SKM-1 (cell line): ENCODE data around the gene CPNE5.

Experiments
- DNase-seq: peaks from one replicate; lab custom pipeline; 2025; ENCODE audit not compliant: unreplicated experiment; lab: John Stamatoyannopoulos, UW

CPNE5 gene

DNA sequence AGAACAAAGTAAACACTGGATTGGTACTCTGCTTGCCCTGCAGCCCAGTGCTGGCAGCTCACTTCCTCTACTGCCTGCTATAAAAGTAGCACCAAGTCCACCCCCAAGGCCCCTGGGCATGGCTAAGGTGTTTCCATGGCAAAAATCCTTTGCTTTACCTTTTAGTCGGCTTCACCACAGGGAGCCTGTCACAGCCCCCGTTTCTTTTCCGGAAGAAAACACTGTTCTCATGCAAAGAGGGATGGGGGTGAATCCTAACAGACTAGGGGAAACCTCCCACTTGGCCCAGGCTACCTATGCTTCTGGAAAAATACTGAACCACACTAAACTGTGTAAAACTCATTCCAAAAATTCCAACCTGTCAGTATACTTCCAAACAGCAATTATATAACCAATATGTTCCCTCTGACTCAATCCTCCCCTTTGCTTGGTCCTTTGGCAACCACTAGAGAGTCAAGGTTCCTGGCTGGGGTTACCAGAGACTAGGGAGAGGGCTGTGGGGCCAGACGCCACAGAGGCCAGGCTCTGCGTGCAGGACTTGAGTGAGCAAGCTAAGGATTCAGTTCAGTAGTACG lies 19.2 kb upstream of the CPNE5 start:
- no peak for DNase-seq

DNA sequence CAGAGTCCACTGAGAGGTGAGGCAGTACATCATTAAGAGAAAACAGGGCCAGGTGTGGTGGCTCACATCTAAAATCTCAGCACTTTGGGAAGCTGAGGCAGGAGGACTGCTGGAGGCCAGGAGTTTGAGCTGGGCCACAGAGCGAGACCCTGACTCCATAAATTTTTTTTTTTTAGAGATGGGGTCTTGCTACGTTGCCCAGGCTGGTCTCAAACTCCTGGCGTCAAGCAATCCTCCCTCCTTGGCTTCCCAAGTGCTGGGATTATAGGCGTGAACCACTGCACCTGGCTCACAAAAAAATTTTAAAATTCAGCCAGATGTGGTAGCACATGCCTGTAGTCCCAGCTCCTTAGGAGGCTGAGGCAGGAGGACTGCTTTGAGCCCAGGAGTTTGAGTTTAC lies 18.1 kb upstream of the CPNE5 start:
- DNase-seq: no peak

DNA sequence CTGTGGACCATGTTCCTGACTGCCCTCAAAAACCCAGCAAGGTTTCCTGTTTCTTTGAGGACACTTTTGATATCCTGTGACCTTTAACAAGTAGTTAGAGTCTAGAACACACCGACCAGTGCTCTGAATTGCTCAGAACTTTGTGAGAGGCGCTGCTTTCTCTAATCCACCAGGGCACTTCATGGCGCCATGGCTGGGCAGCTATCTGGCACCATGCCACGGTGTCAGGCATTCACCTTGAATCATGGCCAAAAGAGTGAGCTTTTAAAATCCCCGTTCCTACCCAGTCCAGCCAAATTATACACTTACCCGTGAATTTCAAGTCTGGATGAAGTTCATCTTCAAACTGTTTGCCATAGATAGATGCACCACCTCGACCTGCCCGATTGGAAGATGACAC lies 17.0 kb upstream of the CPNE5 start:
- DNase-seq: no peak

DNA sequence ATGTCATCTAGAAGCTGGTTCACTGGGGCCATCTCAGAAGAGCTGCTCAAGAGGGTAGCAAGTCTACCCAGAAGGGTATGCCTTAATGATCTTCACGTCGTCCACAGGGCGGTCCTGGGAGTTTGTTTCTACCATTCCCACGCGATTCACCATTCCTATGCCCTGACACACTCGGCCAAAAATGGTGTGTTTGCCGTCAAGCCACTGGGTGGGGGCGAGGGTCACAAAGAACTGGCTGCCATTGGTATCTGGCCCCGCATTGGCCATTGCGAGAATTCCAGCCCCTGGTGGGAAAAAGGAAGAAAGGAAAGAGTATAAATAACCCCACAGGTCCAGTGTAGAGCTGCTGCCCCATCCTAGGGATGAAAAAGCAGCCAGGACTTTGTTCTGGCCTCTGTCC lies 16.5 kb upstream of the CPNE5 start:
- no peak for DNase-seq

DNA sequence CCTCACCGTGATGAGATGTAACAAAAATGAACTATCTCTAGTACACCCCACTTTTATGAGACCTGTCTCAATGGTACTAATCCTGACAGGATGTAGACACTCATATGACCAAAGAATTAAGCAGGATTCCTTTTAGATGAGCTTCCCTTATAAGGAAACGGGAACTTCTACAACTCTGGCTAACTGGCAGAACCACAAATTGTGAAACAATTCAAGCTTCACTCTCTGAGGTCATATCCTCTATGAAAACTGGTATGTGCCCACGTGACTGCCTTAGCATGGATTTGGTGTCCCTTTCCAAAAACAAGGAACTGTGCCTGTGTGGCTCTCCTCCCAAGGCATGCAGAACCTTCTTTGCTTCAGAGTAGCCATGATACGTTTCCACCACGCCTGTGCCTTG lies 14.1 kb upstream of the CPNE5 start:
- peak; percentile 96 for DNase-seq

DNA sequence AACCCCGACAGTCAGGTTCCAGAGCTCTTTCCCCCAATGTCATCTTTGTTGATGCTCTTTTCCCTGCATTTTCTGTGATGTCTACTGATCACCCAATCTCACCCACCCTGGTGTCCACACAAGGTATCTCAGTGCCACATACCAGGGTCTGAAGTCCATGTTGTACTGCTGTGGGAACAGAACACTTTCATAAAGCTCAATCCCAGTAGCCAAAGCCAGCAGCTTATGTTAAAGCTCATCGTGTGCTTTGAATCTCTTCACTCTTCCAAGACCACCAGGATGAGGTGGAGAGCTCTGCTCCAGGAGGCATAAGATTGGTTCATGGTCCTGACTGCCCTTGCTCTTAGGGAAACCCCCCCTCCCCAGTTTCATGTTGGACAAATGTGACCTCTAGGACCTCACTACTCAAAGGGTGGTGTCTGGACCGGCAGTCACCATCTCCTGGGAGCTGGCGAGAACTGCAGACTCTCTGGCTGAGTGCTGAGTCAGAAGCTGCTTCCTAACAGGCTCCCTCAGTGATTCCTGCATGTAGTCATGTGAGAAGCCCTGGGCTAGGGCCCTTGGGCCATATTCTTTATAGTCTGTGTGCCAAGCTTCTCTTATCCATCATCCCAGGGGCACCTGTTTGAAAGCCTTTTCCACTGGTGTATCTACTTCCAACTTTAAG lies 13.4 kb upstream of the CPNE5 start:
- no peak for DNase-seq

DNA sequence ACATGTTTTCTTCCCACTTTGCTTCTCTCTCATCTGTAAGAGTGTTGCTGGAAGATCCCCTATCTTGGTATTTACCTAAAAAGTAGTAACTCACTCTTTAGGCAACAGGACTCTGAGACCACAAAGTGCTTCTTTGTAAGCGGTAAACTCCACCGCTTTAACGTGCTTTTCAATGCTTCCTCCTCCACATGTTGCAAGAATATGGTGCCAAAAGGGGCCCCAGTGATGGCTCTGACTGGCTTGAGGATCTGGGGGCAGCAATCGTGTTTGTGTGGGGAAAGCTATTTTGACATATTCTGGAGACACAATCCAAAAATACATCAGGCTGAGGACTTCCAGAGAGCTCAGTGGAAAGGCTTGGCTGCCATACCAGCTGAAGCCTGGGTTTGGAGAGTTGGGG lies 12.4 kb upstream of the CPNE5 start:
- peak; percentile 52 for DNase-seq

DNA sequence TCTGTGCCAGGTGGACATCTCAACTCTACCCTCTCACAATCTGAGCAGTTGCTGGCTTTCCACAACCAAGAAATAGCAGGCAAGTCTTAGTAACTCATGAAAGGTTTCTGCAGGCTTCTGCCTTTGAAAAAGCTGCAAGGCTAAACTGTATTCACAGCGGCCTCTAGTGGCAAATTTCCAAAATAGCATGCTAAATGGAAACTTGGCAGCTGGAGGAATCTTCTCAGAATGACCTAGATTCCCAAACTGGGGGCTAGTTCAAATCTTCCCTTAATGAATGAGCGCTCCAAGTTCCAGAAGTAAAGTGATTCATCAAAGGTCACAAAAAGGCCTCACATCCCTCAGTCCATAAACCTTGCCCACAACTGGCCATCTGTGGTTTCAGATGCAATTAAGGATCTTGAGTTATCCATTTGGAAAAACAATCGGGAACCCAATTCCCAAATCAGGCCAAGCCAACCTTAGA lies 11.9 kb upstream of the CPNE5 start:
- peak; percentile 39 for DNase-seq

DNA sequence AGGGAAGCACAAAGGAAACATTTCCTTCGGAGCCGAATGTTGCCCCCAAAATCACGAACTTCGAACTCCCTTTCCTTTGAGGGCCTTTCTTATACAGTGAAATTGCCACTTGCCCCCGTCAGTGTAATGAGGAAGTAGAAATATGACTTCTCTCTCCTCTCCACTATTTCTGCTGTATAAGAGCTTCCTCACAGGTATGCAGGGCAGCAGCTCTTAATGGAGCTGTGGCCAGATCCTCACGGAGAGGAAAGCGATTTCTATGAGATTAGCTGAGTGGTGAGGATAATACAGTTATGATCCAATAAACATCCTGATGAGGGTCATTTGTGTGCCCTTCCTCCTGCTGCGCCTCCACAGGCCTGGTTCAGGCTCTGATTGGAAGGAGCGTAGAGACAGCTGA lies 10.8 kb upstream of the CPNE5 start:
- DNase-seq: peak; percentile 25

DNA sequence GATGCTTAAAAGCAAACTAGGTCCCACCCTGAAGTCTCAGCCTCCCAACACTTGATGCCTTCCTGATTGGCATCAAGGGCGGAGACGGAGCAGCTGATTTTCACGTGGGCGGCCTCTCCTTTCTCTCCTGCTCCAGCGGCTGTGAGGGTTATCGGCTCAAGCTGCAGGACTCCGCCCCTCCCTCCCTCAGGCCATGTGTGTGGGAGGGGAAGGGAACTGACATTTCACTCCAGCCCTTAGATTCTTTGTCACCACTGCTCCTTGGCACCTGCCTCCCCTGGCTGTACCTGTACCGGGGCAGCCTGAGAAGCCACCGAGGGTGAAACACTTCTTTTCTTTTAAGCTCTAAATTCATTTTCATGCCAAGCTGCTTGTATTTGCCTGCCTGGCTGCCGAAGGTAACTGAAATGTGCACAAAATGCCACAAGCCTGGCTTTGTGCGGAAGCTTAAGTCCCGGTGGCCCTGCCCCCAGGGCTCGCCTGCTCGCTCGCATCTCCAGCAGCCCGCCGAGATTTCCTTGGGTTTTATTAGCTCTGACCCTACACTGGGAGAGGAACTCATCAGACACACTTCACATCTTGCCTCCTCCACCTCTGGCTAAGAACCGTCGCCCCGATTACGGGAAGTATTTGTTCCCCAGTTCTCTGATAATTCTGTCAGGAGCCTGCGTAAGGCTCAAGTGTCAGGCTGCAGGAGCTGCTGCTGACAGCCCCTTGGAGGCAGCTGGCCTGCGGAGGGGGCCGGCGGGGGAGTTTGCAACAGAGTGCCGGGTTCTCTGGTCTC lies 9.6 kb upstream of the CPNE5 start:
- no peak for DNase-seq

DNA sequence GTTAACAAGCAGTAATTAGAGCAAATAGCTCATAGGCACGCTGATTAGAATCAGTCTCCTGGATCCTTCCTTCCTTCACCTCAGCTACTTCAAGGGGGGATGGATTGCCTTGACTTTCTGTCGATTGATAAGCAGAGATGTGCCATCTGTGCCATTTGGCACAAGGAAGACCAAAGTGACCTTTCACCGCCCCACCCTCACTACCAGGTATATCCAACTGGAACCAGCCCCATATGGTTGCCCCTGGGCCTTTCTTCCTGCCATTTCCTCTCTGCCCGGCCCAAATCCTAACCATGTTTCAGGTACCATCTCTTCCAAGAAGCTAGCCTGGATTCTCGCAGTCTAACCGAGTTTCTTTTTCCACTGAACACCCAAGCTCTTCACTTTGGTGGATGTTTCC lies 8.7 kb upstream of the CPNE5 start:
- DNase-seq: no peak

DNA sequence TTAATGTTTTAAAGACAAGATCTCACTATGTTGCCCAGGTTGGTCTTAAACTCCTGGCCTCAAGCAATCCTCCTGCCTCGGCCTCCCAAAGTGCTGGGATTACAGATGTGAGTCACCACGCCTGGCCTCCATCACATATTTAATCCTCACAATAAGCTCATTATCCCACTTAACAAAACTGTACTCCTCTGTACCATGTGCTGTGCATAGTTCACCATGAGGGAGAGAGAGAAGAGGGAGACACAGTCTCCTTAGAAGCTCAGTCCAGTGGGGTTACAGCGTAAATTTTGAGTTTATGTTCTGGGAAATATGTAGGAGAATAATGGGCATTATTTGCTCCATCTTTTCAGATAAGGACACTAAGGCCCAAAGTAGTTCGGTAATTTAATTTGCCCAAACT lies 7.9 kb upstream of the CPNE5 start:
- no peak for DNase-seq

DNA sequence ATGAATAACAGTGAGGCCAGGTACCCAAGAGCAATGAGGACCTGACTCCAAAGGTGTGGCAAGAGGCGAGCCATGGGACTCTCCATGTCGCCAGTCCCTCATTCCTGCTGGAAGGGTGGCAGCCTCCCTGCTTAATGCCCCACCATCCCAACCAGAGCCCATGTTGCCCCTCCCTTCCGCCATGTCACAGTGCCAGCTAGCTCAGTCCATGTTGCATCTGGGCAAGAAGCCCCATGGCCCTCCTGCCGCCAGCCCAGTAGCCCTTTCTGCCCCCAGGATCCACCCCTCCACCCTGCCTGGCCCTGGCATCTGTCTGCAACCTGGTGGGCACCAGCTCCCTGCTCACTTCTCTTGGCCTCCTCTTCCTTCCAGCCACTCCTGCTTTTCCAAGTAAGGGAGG lies 6.0 kb upstream of the CPNE5 start:
- no peak for DNase-seq

DNA sequence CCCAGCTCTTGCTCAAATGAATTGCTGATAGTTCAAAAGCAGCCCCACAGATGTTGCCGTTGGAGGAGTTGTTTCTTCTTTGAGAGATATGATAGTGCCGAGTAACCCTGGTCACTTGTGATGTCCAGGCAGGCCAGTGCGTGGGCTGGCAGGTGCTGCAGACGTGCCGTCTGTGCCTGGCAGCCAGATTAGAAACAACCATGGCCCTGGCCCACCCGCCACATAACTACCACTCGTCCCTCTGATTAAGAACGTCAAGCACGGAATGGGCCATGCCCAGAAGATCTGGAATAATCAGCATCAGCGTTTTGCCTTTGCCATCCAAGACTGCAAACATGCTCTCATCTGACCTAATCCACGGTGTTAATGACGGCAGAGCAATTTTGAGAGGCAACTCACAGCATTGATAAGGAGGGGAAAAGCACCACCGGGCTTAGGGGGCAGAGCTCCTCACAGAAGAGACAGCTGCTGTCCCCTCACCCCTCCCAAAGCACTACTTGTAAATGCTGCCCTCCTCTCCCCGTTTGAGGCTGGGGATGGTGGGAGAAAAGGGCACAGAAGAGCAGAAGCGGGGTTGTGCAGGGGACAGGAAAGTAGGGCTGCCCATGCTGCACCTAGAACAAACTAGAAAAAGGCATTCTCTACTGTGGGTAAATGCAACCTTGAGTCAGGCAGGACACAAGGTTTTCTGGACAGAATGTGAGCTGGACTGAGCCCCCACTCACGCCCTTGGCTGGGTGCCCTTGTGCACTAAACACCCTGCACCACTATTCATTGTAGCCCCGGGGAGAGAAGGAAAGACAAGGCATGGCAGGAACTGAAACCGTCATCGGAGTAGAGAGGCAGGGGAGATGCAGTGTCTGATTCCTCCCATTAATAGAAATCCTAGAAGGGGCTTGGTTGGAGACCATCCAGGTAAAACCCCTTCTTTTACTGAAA lies 5.3 kb upstream of the CPNE5 start:
- DNase-seq: no peak

DNA sequence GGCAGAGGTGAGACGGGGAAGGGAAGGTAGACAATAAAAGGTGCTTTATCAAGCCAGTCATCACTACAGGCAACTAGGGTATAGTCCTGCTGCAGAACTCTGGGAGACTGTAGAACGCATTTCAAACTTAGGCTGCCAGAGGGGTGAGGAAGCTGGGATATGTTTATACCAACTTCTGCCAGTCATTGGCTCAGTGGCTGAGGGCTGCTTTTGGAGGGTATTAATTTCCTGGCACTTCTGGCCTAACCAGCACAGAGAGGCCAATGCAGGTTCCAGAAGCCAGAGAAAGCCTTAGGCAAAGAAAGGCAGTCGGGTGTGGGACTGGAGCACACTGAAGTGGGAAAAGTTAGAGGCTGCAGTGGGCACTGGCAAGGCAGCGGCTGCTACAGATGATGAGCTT lies 3.9 kb upstream of the CPNE5 start:
- no peak for DNase-seq

DNA sequence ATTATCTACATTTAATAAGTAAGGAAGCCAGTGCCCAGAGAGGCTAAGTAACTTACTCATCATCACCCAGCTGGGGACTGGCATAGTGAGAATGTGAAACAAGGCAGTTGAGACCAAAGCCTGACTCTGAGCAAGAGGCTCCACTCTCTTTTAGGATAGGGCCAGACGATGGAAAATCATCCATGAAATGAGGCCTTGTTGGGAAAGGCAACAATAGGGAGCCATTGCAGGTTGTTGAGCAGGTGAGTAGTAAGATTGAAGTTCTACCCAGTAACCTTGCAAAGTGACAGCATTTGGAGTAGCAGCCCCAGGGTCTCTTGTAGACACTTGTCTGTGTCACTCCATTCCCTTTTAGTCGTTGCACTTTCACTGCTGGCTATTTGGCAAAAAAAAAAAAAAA lies 2.5 kb upstream of the CPNE5 start:
- DNase-seq: no peak

DNA sequence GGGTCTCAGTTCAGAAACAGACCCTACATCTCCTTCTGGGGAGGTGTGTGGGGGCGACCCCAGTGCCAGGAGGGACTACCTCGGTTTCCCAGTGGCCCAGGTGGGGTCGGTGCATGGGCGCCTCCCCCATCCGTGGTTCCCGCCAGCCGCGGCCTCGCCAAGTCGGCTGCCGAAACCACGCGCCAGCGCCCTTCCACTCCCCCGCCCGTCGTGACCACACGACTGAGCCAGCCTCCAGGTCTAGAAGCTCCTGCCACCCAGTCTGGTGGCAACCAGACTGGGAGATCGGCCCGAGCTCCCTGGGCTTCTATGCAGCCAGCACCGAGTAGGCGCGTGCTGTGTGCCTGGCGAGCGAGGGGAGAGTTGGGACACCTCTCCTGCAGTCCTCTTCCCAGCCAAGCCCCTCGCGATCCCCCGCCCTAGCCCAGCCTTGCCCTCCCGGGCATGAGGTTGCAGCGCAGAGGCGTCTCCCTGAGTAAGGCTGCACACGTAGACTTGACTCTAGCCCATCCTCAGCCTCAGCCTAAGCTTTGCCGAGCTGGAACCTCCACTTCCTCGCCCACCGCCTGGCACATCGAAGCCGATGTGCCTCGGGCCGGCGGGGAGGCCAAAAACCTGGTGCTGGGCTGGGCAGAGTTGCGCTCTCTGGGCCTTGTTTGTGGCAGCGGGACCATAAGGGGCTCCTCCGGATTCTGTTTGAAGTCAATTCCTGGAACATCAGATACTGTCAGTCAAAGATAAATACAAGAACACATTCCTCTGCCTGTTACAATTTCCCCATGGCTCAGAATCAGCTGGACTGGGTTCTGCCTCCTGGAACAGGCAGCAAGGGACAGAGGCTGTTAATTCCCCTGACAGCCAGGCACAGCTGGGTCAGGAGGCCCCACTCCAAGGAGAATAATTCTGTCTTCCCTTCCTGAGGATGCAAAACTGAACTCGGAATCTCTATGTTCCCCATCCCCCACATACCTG lies 1.5 kb upstream of the CPNE5 start:
- DNase-seq: no peak

DNA sequence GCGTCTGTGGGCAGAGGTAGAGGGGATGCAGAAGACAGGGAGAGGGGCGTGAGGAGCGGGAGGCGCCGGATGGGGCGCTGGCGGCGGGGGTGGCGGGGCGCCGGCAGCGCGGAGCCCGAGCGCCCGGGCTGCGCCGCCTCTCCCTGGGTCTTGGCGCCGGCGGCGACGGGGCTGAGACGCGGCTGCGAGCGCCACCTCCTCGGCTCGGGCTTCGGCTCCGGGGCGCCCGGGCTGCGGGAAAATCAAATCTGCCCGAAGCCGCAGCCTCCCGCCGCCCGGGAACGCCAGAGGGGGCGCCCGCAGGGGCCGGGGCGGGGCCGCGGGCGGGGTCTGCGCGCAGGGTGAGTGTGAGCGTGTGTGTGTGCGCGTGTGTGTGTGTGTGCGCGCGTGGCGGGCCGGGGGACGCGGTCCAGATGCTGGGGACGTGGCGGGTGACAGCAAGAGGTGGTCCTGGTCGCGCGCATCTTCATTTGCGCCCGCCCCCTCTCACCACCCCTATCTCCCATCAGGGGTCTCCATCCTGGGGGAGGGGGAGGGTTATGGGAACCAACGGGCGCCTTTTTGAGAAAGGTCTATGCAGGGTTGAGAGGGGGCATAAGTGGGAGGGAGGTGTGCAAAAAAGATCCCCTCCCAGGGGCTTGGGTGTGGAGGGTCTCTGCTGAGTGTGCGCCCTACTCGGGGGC lies 646 bp upstream of the CPNE5 start:
- DNase-seq: no peak

DNA sequence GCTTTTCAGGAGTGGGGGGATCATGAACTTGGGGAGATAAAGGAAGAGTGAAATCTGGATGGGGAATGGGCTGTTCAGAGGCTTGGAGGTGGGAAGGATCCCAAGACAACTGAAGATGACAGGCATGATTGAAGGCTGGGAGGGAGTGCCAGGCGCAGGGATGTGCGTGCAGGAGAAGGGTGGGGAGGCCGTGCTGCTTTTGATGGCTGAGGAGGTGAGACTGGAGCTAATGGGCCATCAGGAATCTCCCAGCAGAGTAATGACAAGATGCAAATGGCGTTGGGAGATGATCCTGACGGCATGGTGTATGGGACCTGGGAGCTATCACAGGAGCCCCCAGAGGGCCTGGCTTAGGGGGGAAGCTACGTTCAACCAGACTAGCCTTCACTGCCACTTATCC lies 1.6 kb downstream of the CPNE5 start:
- no peak for DNase-seq

DNA sequence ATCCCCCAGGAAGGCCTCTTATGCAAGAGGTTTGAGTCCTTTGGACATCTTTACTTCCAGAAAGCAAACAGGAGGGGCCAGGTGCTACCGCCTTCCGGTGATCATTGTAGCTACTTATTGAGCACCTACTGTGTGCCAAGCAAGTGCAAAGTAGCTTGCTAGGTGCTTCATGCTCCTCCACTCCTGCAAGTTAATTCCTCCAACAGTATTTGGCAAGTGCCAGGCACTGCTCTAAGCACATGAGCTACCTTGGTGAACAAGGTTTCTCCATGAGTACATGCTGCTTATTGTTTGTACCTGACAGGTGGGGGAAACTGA lies 2.3 kb downstream of the CPNE5 start:
- DNase-seq: no peak
